ENCODE data around the gene ADAM11.
"Not testable (repeated sequence)": the region's sequence is repeated elsewhere in the genome, so short reads cannot be mapped to it uniquely, and the experiment has no call there.

ADAM11 gene

GRCh38 chr17:44758414-44759085, at the start of gene ADAM11:
Gene ADAM11, plus strand, starts transcription at chr17:44758988. Its CDS starts 212 bp downstream, at chr17:44759200.
- no peak for DNase-seq

GRCh38 chr17:44719444-44719843, 39.3 kb upstream of the ADAM11 start:
- DNase-seq, result no peak

DNA sequence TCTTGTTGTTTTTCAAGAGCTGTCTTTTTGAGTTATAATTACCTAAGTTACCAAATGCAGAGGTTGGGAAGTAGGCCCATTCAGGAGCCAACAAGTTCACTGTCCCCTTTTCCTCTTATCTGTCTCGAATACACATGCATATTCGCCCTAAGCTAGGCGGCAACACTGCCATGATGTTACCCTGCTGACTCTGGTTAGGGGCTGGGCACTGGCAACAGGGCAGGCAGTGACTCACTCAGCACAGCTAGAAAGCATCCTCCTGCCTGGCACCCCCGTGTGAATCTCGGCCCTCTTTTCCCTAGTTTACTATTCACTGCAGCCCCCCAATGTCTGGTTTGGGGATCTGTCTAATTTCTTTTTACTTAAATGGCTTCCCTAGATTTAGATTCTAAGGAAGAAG, 36.5 kb upstream of the ADAM11 start:
- no peak for DNase-seq

DNA sequence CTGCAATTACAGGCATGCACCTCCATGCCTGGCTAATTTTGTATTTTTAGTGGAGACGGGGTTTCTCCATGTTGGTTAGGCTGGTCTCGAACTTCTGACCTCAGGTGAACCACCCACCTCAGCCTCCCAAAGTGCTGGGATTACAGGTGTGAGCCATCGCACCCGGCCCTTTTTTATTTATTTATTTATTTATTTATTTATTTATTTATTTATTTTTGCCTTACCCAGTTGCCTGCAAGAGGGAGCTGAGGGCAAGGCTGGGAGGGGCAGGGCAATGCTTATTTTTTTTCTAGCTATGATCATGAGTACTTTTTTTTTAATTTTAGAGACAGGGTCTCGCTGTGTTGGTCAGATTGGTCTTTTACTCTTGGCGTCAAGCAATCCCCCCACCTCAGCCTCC, 32.7 kb upstream of the ADAM11 start:
- not testable (repeated sequence) for DNase-seq

DNA sequence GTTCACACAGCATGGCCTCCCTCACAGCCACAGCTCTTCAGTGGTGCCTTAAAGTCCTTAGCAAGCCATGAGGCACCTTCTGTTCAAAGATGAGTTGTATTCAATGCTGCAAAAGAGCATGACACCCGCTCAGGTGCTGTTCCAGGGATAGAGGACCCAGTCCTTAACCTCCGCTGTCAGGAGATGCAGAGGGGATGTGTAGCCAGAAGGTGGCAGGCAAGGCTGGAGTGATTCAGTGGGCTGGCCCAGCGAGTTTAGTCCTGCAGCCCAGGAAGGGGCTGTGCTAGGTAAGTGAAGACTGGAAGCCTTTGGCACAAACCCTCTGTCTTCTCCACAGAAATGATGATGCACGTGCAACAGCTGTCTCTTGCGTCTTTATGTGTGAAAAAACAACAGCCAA, 25.0 kb upstream of the ADAM11 start:
- DNase-seq, result no peak

GRCh38 chr17:44734272-44734671, 24.5 kb upstream of the ADAM11 start:
- no peak for DNase-seq

GRCh38 chr17:44736551-44737240, 22.1 kb upstream of the ADAM11 start:
- DNase-seq, result no peak

- no peak for DNase-seq
These were observed 20.4 kb upstream of the ADAM11 start for GRCh38 chr17:44738214-44738906.

GRCh38 chr17:44741316-44741715, 17.5 kb upstream of the ADAM11 start:
- DNase-seq, result no peak

GRCh38 chr17:44745301-44745700, 13.5 kb upstream of the ADAM11 start:
- DNase-seq, result no peak

GRCh38 chr17:44745738-44746137, 13.1 kb upstream of the ADAM11 start:
- DNase-seq, result not testable (repeated sequence)

GRCh38 chr17:44747566-44747965, 11.2 kb upstream of the ADAM11 start:
- no peak for DNase-seq

GRCh38 chr17:44749076-44749979, 9.5 kb upstream of the ADAM11 start:
- DNase-seq, result no peak

- DNase-seq, result no peak
These were observed 8.8 kb upstream of the ADAM11 start for GRCh38 chr17:44749980-44750318.

- DNase-seq, result no peak
These were observed 7.5 kb upstream of the ADAM11 start for GRCh38 chr17:44751331-44751730.

- DNase-seq, result no peak
These were observed 7.0 kb upstream of the ADAM11 start for GRCh38 chr17:44751806-44752205.

DNA sequence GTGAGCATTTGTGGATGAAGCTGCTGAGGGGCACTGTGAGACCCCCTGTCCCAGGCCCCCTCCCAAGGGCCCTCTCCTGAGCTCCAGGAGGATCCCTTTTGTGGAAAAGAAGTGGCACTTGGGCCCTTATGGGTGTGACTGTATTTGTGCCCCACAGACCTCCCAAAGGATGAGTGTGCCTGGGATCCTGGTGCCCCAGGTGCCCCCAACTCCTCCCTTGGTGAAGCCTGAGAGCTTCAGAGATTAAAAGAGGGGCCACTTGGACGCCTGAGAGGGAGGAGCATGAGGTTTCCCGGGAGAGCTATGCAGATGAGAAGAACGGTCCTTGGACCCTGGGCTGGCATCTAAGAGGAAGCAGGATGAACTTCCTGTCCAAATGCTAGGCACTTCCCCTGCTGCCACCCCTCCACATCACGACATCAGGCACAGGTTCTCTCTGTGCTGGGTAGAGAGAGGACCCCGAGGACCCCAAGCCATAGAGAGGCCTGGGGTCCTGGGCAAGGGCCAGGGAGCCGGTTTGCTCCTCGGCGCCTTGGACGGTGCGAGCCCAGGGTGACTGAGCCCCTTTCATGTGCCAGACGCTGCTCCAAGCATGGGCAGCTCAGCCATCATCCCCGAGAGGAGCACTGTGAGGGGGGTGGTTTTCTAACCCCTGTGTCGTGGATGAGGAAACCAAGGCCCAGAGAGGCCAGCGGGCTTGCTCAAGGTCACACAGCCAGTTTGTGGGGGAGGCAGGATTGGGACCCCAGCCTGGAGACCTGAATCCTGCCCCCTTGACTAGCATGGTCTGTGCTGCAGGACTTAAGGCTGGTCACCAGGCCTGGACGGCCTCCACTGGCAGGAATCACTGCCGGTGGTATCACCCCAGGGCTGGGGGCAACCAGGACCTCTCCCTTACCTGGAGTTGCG, 5.6 kb upstream of the ADAM11 start:
- DNase-seq, result no peak

- DNase-seq, result no peak
These were observed 4.5 kb upstream of the ADAM11 start for GRCh38 chr17:44754276-44754675.

- not testable (repeated sequence) for DNase-seq
These were observed 3.6 kb upstream of the ADAM11 start for GRCh38 chr17:44755180-44755579.

DNA sequence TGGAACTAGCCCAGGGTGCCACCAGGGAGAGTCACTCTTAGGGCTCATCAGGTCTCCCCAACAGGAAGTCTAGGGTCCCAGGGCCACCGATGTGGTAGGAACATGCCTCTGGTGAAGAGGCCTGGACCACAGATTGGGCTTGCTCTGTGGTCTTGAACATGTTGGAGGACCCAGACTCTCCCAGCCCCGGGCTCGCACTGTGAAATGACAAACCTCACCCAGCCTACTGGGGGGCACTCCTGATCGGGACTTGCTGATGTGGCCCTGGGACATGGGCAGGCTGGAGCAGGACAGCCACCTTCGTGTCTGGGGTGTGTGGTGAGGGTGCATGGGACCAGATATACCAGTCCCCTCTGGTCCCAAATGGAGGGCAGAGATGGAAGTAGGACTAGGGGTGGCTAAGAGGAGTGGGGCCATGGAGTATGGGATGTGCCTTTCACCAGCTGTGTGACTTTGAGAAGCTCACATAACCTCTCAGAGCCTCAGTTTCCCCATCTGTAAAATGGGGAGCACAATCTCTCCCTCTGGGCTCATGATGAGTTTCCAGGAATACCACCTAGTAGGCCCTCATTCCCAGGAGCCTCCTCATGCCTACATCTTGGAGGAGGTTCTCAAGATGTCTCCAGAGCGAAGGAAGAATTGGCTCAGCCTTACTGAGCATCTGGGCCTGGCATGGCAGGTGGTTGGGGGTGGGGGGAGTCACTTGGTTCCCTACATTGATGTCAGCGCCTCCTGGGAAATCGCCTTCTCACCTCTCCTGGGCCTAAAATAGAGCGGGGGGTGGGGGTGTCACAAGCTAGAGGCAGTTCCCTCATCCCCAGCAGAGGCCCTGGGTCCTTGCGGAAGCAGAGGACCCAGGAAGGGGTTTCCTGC, 1.5 kb upstream of the ADAM11 start:
- DNase-seq, result no peak

GRCh38 chr17:44757918-44758413, 822 bp upstream of the ADAM11 start:
- no peak for DNase-seq

Data from activated CD4-positive, alpha-beta T cell treated with anti-CD3 and anti-CD28 coated beads, Interleukin-2, amount 50 U/mL, for 16 hours (primary cell).